ENCODE data around the gene TMEM95.
A peak's percentile ranks its signal among the peaks of the same experiment; 100 is the strongest.
"Not testable (repeated sequence)": the region's sequence is repeated elsewhere in the genome, so short reads cannot be mapped to it uniquely, and the experiment has no call there.

The TMEM95 gene

DNA sequence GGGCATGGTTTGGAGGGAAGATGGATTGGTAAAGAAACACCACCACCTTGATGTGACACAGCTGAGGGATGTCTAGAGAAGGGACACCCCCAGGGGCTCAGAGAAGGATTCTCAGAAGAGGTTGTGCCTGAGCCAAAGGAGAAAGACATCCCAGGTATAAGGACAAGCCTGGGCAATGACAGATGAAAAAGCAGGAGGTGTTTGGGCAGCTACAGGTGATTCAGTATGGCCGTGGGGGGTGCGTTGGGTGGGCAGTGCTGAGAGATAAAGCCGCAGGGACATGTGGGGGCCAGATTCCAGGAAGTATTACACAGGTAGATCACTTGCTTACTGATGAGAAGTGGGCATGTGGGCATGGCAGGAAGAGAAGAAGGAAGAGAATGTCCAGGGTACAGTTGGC lies 7.0 kb downstream of the TMEM95 start:
- CTCF ChIA-PET: interaction anchor here (0.7 to 1.0 kb wide), 4 partner anchors 11 to 712 kb away, joined by 3 read pairs; partner anchors contain the start of gene PLSCR3
- H3K27ac ChIP-seq: no peak overlapping the region
- DNase-seq (ENCODE audit: low spot score): no peak
- TF ChIP-seq CTCF (conservative IDR thresholded peaks at IDR 0.05; ENCODE audit: low read depth): no peak
- POLR2A ChIA-PET (ENCODE audit: low non-redundant PET): interaction anchor here (0.8 kb wide), 1 partner anchor 18 kb away, joined by 6 read pairs; no protein-coding TSS in a partner anchor

DNA sequence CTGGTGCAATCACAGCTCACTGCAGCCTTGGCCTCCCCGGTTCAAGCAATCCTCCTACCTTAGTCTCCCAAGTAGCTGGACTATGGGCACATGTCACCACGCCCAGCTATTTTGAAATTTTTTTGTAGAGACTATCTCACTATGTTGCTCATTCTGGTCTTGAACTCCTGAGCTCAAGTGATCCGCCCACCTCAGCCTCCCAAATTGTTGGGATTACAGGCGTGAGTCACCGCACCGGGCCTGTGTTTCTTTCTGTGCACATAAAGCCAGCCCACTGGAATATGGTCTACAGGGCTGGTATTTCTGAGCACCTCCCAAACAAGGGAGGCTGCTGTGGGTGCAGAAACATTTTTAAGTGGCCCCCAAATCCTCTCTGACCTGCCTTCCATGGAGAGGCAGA lies 8.4 kb downstream of the TMEM95 start:
- H3K27ac ChIP-seq: peak overlapping the region; percentile 39
- no peak for TF ChIP-seq CTCF (conservative IDR thresholded peaks at IDR 0.05; ENCODE audit: low read depth)
- ChIA-PET CTCF (interaction anchor here (0.6 kb wide), 1 partner anchor 121 kb away, joined by 4 read pairs; the partner anchor contains the start of gene POLR2A), POLR2A (ENCODE audit: low non-redundant PET) (interaction anchor here (0.6 kb wide), 1 partner anchor 415 kb away, joined by 10 read pairs; no protein-coding TSS in a partner anchor)
- DNase-seq (ENCODE audit: low spot score): no peak

- H3K27ac ChIP-seq; POLR2A ChIA-PET (ENCODE audit: low non-redundant PET); DNase-seq (ENCODE audit: low spot score): not testable (repeated sequence)
- CTCF ChIA-PET: interaction anchor here (0.6 kb wide), 1 partner anchor 85 kb away, joined by 3 read pairs; no protein-coding TSS in a partner anchor
Observed at GRCh38 chr17:7365963-7366362, 11.0 kb downstream of the TMEM95 start.

DNA sequence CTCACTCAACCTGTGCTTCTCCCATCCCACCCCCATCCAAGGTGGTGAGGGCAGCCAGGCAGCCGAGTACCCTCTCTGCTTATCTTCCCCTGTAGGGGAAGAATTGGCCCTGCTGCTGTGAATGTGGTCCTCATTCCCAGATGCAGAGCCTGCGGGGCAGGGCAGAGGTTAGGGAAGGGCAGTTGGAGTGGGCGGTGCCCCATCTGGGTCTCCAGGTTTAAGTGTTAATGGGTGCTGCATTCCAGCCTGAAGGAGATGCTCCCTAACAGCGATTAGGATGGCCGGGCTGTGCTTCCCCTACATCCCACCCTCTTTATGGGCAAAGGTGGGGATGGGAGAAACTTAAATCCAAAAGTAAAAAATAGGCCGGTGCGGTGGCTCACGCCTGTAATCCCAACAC lies 12.1 kb downstream of the TMEM95 start:
- no peak for TF ChIP-seq CTCF (conservative IDR thresholded peaks at IDR 0.05; ENCODE audit: low read depth)
- POLR2A ChIA-PET (ENCODE audit: low non-redundant PET): no interaction called here
- CTCF ChIA-PET: interaction anchor here (0.6 kb wide), 1 partner anchor 13 kb away, joined by 3 read pairs; no protein-coding TSS in a partner anchor
- H3K27ac ChIP-seq: no peak overlapping the region
- DNase-seq (ENCODE audit: low spot score): no peak

DNA sequence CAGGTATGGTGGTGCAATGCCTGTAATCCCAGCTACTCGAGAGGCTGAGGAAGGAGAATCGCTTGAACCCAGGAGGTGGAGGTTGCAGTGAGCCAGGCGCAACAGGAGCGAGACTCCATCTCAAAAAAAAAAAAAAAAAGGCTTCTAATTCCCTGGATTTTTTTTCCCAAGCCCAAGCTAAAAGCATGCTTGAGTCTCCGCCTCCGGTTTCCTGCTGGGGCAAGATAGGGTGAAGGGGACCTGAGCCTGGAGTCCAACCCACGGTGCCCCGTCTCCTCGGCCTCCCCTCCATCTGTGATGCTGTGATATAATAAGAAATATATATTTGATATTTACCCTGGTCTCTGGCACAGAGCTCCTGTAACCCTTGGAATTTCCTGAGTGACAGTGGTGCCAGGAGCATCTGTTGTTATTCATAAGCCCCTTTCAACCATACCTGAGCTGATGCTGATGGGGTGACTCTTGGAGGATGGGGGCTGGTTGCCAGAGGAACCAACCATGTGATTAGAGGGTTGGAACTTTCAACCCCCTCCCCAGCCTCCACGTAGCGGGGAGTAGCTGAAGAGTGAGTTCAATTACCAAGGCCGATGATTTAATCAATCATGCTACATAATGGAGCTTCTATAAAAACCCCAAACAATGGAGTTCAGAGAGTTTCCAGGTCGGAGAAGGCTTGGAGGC lies 13.1 kb downstream of the TMEM95 start:
- CTCF ChIA-PET: interaction anchor here (0.8 kb wide), 1 partner anchor 12 kb away, joined by 4 read pairs; no protein-coding TSS in a partner anchor

DNA sequence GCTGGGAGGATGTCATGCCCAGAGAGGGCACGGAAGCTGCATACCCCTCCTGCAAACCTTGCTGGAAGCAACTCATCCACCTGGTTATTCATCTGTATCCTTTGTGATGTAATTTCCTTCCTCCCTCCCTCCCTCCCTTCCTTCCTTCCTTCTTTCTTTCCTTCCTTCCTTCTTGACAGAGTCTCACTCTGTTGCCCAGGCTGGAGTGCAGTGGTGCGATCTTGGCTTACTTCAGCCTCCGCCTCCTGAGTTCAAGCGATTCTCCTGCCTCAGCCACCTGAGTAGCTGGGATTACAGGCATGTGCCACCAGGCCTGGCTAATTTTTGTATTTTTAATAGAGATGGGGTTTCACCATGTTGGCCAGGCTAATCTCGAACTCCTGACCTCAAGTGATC lies 13.6 kb downstream of the TMEM95 start:
- CTCF ChIA-PET: interaction anchor here (0.8 kb wide), 1 partner anchor 13 kb away, joined by 4 read pairs; no protein-coding TSS in a partner anchor
- POLR2A ChIA-PET (ENCODE audit: low non-redundant PET); DNase-seq (ENCODE audit: low spot score); H3K27ac ChIP-seq: not testable (repeated sequence)

More for the DNA sequence above, 13.1 kb downstream of the TMEM95 start:
- H3K27ac ChIP-seq: no peak overlapping the region
- no peak for DNase-seq (ENCODE audit: low spot score)
- POLR2A ChIA-PET (ENCODE audit: low non-redundant PET): interaction anchor here (0.6 kb wide), 1 partner anchor 13 kb away, joined by 3 read pairs; no protein-coding TSS in a partner anchor
- no peak for TF ChIP-seq CTCF (conservative IDR thresholded peaks at IDR 0.05; ENCODE audit: low read depth)

GRCh38 chr17:7369825-7370224 lies 14.9 kb downstream of the TMEM95 start:
- no peak overlapping the region for H3K27ac ChIP-seq
- no peak for DNase-seq (ENCODE audit: low spot score)
- TF ChIP-seq CTCF (conservative IDR thresholded peaks at IDR 0.05; ENCODE audit: low read depth): no peak
- ChIA-PET POLR2A (ENCODE audit: low non-redundant PET) (no interaction called here), CTCF (no interaction called here)
